Measurements from ENCODE around the gene OR52L1. TPM values are rescaled to one million over a fixed set of nuclear protein-coding genes. Genes with fewer than 3 reads are reported as not detected.
A peak's percentile ranks its signal among the peaks of the same experiment; 100 is the strongest.

Gene OR52L1
- total RNA-seq, result not detected

GRCh38 chr11:5986885-5987284 is at the start of gene OR52L1:
Gene OR52L1 (minus strand): TSS chr11:5986985. CDS start chr11:5986930, 55 bp downstream.
- no peaks in the 10 kb centered on the region for H3K36me3 ChIP-seq
- H3K9me3 ChIP-seq, result no peaks in the 10 kb centered on the region

GRCh38 chr11:6030708-6031405 is 44.1 kb upstream of the OR52L1 start, which contains the start of gene OR56A1:
Gene OR56A1 (minus strand): TSS chr11:6030758. CDS start chr11:6027692, 3,066 bp downstream.
- H3K27ac ChIP-seq, result no peak within 1 kb of the TSS
- no peak within 1 kb of the TSS for H3K9ac ChIP-seq (ENCODE audit: low read depth in 2 of 2, low read length in 2 of 2)
- H3K9me3 ChIP-seq, result no peaks in the 10 kb centered on the region
- intact Hi-C loops (cut with DNase I), result no loop called here
- H3K4me1 ChIP-seq, result no peaks in the 10 kb centered on the region
- no peaks in the 10 kb centered on the region for H3K36me3 ChIP-seq
- no peak within 1 kb of the TSS for H3K4me3 ChIP-seq
- H3K27me3 ChIP-seq, result no peaks in the 10 kb centered on the region
- no peak for DNase-seq
- TF ChIP-seq CTCF (IDR thresholded peaks at IDR 0.05), result no peak

More at GRCh38 chr11:5986885-5987284, at the start of gene OR52L1:
- no peak for TF ChIP-seq CTCF (IDR thresholded peaks at IDR 0.05)
- Histone ChIP-seq H3K9ac (ENCODE audit: low read depth in 2 of 2, low read length in 2 of 2) (no peak within 1 kb of the TSS), H3K27ac (no peak within 1 kb of the TSS), H3K4me1 (no peaks in the 10 kb centered on the region), H3K27me3 (no peaks in the 10 kb centered on the region), H3K4me3 (no peak within 1 kb of the TSS)
- DNase-seq, result no peak
- intact Hi-C loops (cut with DNase I), result no loop called here

- no peak for DNase-seq
- Histone ChIP-seq H3K27me3 (no peaks in the 10 kb centered on the region), H3K9me3 (no peaks in the 10 kb centered on the region), H3K4me3 (no peak overlapping the region), H3K27ac (no peak overlapping the region), H3K9ac (ENCODE audit: low read depth in 2 of 2, low read length in 2 of 2) (no peak overlapping the region), H3K36me3 (no peaks in the 10 kb centered on the region), H3K4me1 (no peaks in the 10 kb centered on the region)
- no peak for TF ChIP-seq CTCF (IDR thresholded peaks at IDR 0.05)
- intact Hi-C loops (cut with DNase I), result no loop called here
Observed at GRCh38 chr11:6027501-6027900, 40.7 kb upstream of the OR52L1 start.

- intact Hi-C loops (cut with DNase I), result no loop called here
- no peaks in the 10 kb centered on the region for H3K9me3 ChIP-seq
- H3K36me3 ChIP-seq, result no peaks in the 10 kb centered on the region
- H3K9ac ChIP-seq (ENCODE audit: low read depth in 2 of 2, low read length in 2 of 2), result no peak overlapping the region
- no peaks in the 10 kb centered on the region for H3K4me1 ChIP-seq
- no peaks in the 10 kb centered on the region for H3K27me3 ChIP-seq
- H3K4me3 ChIP-seq, result no peak overlapping the region
- no peak for TF ChIP-seq CTCF (IDR thresholded peaks at IDR 0.05)
- H3K27ac ChIP-seq, result no peak overlapping the region
- no peak for DNase-seq
Observed at GRCh38 chr11:6025056-6025455, 38.3 kb upstream of the OR52L1 start.

GRCh38 chr11:6022956-6023355 is 36.2 kb upstream of the OR52L1 start:
- DNase-seq, result no peak
- Histone ChIP-seq H3K27me3 (no peaks in the 10 kb centered on the region), H3K4me3 (no peak overlapping the region), H3K9me3 (no peaks in the 10 kb centered on the region), H3K27ac (no peak overlapping the region), H3K36me3 (no peaks in the 10 kb centered on the region), H3K4me1 (no peaks in the 10 kb centered on the region), H3K9ac (ENCODE audit: low read depth in 2 of 2, low read length in 2 of 2) (no peak overlapping the region)
- intact Hi-C loops (cut with DNase I), result loop anchor here (5.0 kb wide), 3 partner anchors 279 to 329 kb away; no protein-coding TSS in a partner anchor
- TF ChIP-seq CTCF (IDR thresholded peaks at IDR 0.05), result peak; percentile 41
